CD4-positive, CD25-positive, alpha-beta regulatory T cell (primary cell): Measurements from ENCODE around the gene KCNC4. TPM values are rescaled to one million over a fixed set of nuclear protein-coding genes. Genes with fewer than 3 reads are reported as not detected.

Experiments used
- ATAC-seq, 2 donors: fragments of 150-1000 bp; cut with Tn5 transposase; one replicate each; pipeline ENCODE4 v1.10.0; 2021; ENCODE audit warnings: low read depth in 2 of 2, moderate number of reproducible peaks in 2 of 2, moderate library complexity in 1 of 2
- DNase-seq, 3 donors: peaks; one replicate each; pipeline versions ENCODE4 v3.0.0 to v3.0.0-alpha.2; 2012 to 2022; ENCODE audit warnings: mixed read lengths in 1 of 3
- H3K27ac ChIP-seq: one replicate; pipeline ENCODE4 v1.7.0; 2013; ENCODE audit warnings: mild to moderate bottlenecking, low read length; ENCODE audit not compliant: insufficient read depth, poor library complexity, severe bottlenecking
- H3K27me3 ChIP-seq: one replicate; pipeline ENCODE4 v1.7.0; 2013; ENCODE audit warnings: low read length; ENCODE audit not compliant: control insufficient read depth, insufficient read depth
- H3K36me3 ChIP-seq: one replicate; pipeline ENCODE4 v1.7.0; 2013; ENCODE audit warnings: mild to moderate bottlenecking, low read length, moderate library complexity; ENCODE audit not compliant: control insufficient read depth, insufficient read depth
- H3K4me1 ChIP-seq: 2 replicates; pipeline ENCODE4 v1.7.0; 2013; ENCODE audit warnings: mild to moderate bottlenecking, low read length; ENCODE audit not compliant: insufficient read depth, control insufficient read depth, poor library complexity, severe bottlenecking
- H3K4me3 ChIP-seq: one replicate; pipeline ENCODE4 v1.7.0; 2013; ENCODE audit warnings: low read depth, mild to moderate bottlenecking, low read length, moderate library complexity
- H3K9me3 ChIP-seq, 2 experiments: 1 replicate in 1 of 2; 2 replicates in 1 of 2; pipeline ENCODE4 v1.7.0; 2013; ENCODE audit warnings: low read length in 2 of 2, mild to moderate bottlenecking in 1 of 2, moderate library complexity in 1 of 2; ENCODE audit not compliant: control insufficient read depth in 2 of 2
- H3K27ac Mint-ChIP-seq, 3 donors: one replicate each; pipeline ENCODE4 v1.8.0; 2020 to 2022; ENCODE audit warnings: mild to moderate bottlenecking in 3 of 3, mixed read lengths in 3 of 3, moderate library complexity in 2 of 3
- H3K27me3 Mint-ChIP-seq: one replicate; pipeline ENCODE4 v1.8.0; 2022; ENCODE audit warnings: mild to moderate bottlenecking, mixed read lengths
- H3K36me3 Mint-ChIP-seq: one replicate; pipeline ENCODE4 v1.8.0; 2020; ENCODE audit warnings: mixed read lengths
- H3K4me1 Mint-ChIP-seq, 4 donors: one replicate each; pipeline ENCODE4 v1.8.0; 2020 to 2022; ENCODE audit warnings: mixed read lengths in 4 of 4, mild to moderate bottlenecking in 1 of 4
- H3K4me3 Mint-ChIP-seq, 4 donors: one replicate each; pipeline ENCODE4 v1.8.0; 2020 to 2022; ENCODE audit warnings: mild to moderate bottlenecking in 4 of 4, mixed read lengths in 4 of 4, moderate library complexity in 3 of 4
- H3K9me3 Mint-ChIP-seq, 7 donors: one replicate each; pipeline ENCODE4 v1.8.0; 2020 to 2022; ENCODE audit warnings: mixed read lengths in 7 of 7, mild to moderate bottlenecking in 3 of 7, moderate library complexity in 2 of 7
- polyA plus RNA-seq, 4 donors: library from polyadenylated mRNA; unstranded; fragments of 300-500 nt; fragmentation: Illumina TruSeq; gene quantifications; one replicate each; pipeline ENCODE4 v1.2.3, GENCODE V29; 2021
- total RNA-seq: library from RNA; stranded (reverse); gene quantifications from one replicate; pipeline ENCODE4 v1.2.3, GENCODE V29; 2022

The KCNC4 gene
- total and polyA plus RNA-seq, 5 donors from 2014 or later, result 0.68 to 16.4 (median 1.3) TPM

DNA sequence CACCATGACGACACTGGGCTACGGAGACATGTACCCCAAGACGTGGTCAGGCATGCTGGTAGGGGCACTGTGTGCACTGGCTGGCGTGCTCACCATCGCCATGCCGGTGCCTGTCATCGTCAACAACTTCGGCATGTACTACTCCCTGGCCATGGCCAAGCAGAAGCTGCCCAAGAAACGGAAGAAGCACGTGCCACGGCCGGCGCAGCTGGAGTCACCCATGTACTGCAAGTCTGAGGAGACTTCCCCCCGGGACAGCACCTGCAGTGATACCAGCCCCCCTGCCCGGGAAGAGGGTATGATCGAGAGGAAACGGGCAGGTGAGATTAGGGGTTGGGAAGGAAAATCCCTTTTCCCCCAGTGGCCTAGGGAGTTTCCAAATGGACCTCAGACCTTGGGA lies 13.5 kb downstream of the KCNC4 start:
- H3K27me3 ChIP-seq, result no peaks in the 10 kb centered on the region
- H3K27ac ChIP-seq, result no peak overlapping the region
- H3K4me3 ChIP-seq, result no peak overlapping the region
- ATAC-seq (no peak), DNase-seq (no peak)
- Mint-ChIP-seq H3K9me3 (no peaks in the 10 kb centered on the region), H3K4me3 (no peak overlapping the region), H3K27ac (no peak overlapping the region), H3K27me3 (peaks cover 4% of the 10 kb centered on the region), H3K4me1 (no peaks in the 10 kb centered on the region), H3K36me3 (peaks cover 7% of the 10 kb centered on the region)
- H3K9me3 ChIP-seq, result no peaks in the 10 kb centered on the region
- H3K4me1 ChIP-seq, result no peaks in the 10 kb centered on the region
- peaks cover 2% of the 10 kb centered on the region for H3K36me3 ChIP-seq

DNA sequence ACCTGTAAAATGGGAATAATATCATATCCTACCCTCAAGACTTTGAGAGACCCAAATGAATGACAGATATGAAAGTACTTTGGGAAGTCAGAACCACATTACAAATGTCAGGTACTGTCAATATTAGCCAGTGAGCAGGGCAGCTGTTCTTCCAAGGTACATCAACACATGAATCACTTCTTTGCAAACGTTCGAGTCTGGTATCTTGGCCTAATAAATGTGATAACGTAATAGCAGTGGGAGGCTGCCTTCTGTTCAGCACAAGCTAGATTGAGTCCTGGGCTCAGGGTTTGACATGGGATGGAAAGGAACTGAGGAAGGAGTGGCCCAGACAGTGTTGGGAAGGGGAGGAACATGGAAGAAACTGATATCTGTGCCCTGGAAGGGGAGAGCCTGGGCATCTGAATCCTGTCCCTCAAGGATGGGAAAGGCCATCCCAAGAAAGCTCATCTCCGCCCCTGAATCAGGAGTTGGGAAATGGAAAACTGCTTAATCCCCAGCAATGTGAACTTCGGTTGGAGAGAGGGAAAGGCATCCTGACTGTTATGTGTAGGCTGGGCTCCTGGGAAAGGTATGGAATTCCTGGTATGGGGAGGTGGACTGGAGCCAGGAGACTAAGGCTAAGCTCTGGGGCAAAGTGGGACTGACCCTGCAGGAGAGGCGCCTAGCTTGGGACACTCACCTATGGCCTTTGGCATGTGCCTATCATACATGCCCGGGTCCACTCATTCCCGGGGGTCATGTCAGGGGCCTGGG lies 14.3 kb downstream of the KCNC4 start:
- peaks cover 2% of the 10 kb centered on the region for H3K36me3 ChIP-seq
- ATAC-seq (no peak), DNase-seq (no peak)
- peaks cover 4% of the 10 kb centered on the region for H3K27me3 Mint-ChIP-seq
- H3K4me1 Mint-ChIP-seq, result no peaks in the 10 kb centered on the region
- no peak overlapping the region for H3K27ac Mint-ChIP-seq
- H3K27me3 ChIP-seq, result no peaks in the 10 kb centered on the region
- no peak overlapping the region for H3K4me3 Mint-ChIP-seq
- no peaks in the 10 kb centered on the region for H3K9me3 Mint-ChIP-seq
- H3K4me1 ChIP-seq, result no peaks in the 10 kb centered on the region
- no peak overlapping the region for H3K27ac ChIP-seq
- no peaks in the 10 kb centered on the region for H3K9me3 ChIP-seq
- H3K4me3 ChIP-seq, result no peak overlapping the region
- peaks cover 9% of the 10 kb centered on the region for H3K36me3 Mint-ChIP-seq

DNA sequence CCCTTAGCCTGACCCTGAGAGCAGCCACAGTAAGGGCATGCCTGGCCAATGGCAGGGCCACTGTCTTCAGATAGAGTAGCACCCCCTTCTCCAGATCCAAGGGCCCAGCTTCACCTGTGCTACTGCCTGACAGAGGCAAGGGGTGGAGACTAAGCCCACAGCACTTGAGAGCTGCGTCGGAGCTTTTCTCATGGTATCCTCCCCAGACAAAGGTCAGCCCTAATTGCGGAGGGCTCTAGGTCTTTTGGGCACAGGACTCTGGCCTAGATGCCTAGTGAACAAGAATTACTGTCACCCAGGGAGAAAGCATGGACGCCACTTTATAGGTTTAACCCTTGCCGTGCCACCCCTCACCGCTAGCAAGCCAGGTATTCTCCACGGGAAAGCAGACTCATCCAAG lies 15.1 kb downstream of the KCNC4 start:
- Mint-ChIP-seq H3K27ac (no peak overlapping the region), H3K27me3 (peaks cover 4% of the 10 kb centered on the region), H3K36me3 (peaks cover 14% of the 10 kb centered on the region), H3K4me1 (no peaks in the 10 kb centered on the region), H3K4me3 (no peak overlapping the region), H3K9me3 (no peaks in the 10 kb centered on the region)
- DNase-seq (no peak), ATAC-seq (no peak)
- no peak overlapping the region for H3K4me3 ChIP-seq
- no peaks in the 10 kb centered on the region for H3K27me3 ChIP-seq
- no peaks in the 10 kb centered on the region for H3K9me3 ChIP-seq
- no peak overlapping the region for H3K27ac ChIP-seq
- H3K4me1 ChIP-seq, result no peaks in the 10 kb centered on the region
- H3K36me3 ChIP-seq, result peaks cover 2% of the 10 kb centered on the region

DNA sequence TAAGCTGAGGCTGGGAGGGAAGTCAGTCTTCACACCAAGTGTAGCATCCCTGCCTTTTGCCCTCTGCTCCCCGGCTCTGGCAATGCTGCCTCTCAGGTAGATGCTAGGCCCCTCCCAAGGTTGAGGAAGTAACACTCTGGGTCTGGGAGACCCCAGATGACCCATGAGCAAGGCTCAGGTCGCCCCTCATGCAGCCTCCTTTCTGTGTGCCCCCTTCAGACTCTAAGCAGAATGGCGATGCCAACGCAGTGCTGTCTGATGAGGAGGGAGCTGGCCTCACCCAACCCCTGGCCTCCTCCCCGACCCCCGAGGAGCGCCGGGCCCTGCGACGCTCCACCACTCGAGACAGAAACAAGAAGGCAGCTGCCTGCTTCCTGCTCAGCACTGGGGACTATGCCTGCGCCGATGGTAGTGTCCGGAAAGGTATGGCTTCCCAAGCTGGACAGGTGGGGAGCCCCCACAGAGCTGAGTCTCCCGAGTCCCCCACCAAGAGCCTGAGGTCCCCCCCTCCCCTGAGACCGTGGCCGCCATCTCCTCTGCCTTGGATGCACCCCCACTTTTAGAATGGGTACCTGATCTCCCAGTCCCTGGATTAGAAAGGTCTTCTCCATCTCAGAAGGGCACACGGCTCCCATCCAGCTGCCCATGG lies 15.8 kb downstream of the KCNC4 start:
- Mint-ChIP-seq H3K4me3 (no peak overlapping the region), H3K27ac (no peak overlapping the region), H3K4me1 (no peaks in the 10 kb centered on the region), H3K27me3 (peaks cover 4% of the 10 kb centered on the region), H3K36me3 (peaks cover 14% of the 10 kb centered on the region), H3K9me3 (no peaks in the 10 kb centered on the region)
- ATAC-seq (no peak), DNase-seq (no peak)
- Histone ChIP-seq H3K36me3 (peaks cover 2% of the 10 kb centered on the region), H3K27ac (no peak overlapping the region), H3K9me3 (no peaks in the 10 kb centered on the region), H3K27me3 (no peaks in the 10 kb centered on the region), H3K4me1 (no peaks in the 10 kb centered on the region), H3K4me3 (no peak overlapping the region)

DNA sequence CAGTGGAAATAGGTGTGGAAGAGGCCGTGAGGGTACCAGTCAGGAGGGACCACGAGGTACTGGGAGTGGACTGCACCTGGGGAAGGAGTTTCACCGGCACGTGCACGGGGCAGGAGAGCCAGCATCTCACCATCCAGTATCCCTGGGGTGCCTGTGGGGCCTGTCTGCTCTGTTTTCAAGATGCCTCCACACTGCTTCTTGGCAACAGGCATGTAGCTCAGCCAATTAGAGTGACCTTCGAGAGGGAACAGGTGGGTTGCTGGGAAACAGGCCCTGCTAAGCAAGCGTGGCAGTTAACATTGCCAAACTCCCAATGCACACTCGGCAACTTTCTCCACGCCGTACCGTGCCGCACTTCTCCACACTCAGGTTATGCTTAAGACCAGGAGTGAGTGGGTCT lies 17.7 kb downstream of the KCNC4 start:
- Mint-ChIP-seq H3K27ac (no peak overlapping the region), H3K27me3 (peaks cover 4% of the 10 kb centered on the region), H3K4me1 (peaks cover 0 to 2% (median 0%) of the 10 kb centered on the region in 4 donors), H3K4me3 (no peak overlapping the region), H3K9me3 (no peaks in the 10 kb centered on the region), H3K36me3 (peaks cover 17% of the 10 kb centered on the region)
- no peaks in the 10 kb centered on the region for H3K4me1 ChIP-seq
- H3K27ac ChIP-seq, result no peak overlapping the region
- H3K9me3 ChIP-seq, result no peaks in the 10 kb centered on the region
- no peak for ATAC-seq
- no peaks in the 10 kb centered on the region for H3K27me3 ChIP-seq
- DNase-seq, result no peak
- H3K36me3 ChIP-seq, result peaks cover 2% of the 10 kb centered on the region
- no peak overlapping the region for H3K4me3 ChIP-seq

DNA sequence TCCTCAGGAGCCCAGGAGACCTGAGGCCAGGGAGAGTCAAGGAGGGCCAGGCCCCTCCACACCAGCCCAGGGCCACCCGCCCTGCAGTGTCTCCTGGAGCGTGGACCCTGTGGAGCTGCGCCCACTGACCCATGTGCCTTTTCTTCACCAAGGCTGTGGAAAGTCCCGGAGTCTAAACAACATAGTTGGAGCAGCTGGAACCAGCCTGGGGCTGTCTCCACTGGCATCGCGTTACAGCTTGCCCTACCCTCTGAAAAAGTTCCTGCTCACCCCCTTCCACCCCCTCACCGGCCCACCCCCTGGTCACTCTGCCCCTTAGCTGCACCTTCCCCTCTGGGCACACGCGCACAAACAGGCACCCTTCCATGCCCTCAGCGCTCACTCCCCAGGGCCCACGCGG lies 18.3 kb downstream of the KCNC4 start:
- Histone ChIP-seq H3K4me1 (no peaks in the 10 kb centered on the region), H3K27me3 (no peaks in the 10 kb centered on the region), H3K36me3 (peaks cover 2% of the 10 kb centered on the region), H3K9me3 (no peaks in the 10 kb centered on the region), H3K27ac (no peak overlapping the region), H3K4me3 (no peak overlapping the region)
- no peak overlapping the region for H3K27ac Mint-ChIP-seq
- no peak for DNase-seq
- H3K4me1 Mint-ChIP-seq, result peaks cover 0 to 2% (median 0%) of the 10 kb centered on the region in 4 donors
- H3K9me3 Mint-ChIP-seq, result no peaks in the 10 kb centered on the region
- no peak overlapping the region for H3K4me3 Mint-ChIP-seq
- peaks cover 4% of the 10 kb centered on the region for H3K27me3 Mint-ChIP-seq
- ATAC-seq, result no peak
- peaks cover 19% of the 10 kb centered on the region for H3K36me3 Mint-ChIP-seq

DNA sequence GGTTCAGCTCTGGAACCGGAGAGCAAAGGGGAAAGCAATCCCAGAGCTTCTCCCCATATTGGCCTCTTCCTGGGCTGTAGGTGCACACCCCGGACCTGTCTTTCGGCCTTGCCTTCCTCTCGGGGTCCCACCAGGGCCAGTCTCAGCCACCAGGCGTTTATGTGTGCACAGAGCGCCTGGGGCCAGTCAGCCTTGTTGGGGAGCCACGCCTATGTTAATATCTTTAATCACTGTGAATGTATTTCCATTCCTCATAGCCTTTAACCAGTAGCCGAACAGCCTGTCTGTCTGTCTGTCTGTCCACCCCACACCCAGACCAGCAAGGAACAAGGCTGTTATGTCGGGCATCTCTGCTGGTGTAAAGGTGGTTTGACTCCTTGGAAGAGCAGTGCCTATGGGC lies 18.8 kb downstream of the KCNC4 start:
- Mint-ChIP-seq H3K27ac (no peak overlapping the region), H3K27me3 (peaks cover 4% of the 10 kb centered on the region), H3K4me3 (no peak overlapping the region)

More for the DNA sequence above, 18.8 kb downstream of the KCNC4 start:
- H3K9me3 Mint-ChIP-seq, result no peaks in the 10 kb centered on the region
- peaks cover 0 to 2% (median 0%) of the 10 kb centered on the region in 4 donors for H3K4me1 Mint-ChIP-seq
- H3K36me3 Mint-ChIP-seq, result peaks cover 19% of the 10 kb centered on the region
- DNase-seq, result no peak
- Histone ChIP-seq H3K27me3 (no peaks in the 10 kb centered on the region), H3K36me3 (peaks cover 2% of the 10 kb centered on the region), H3K27ac (no peak overlapping the region), H3K9me3 (no peaks in the 10 kb centered on the region), H3K4me3 (no peak overlapping the region), H3K4me1 (no peaks in the 10 kb centered on the region)
- ATAC-seq, result no peak
